HL-60 (cell line): ENCODE results near the gene PGGHG.
"Not testable (repeated sequence)": the region's sequence is repeated elsewhere in the genome, so short reads cannot be mapped to it uniquely, and the experiment has no call there.

Experiments
- CTCF ChIP-seq: IDR thresholded peaks from one replicate; pipeline ENCODE4 v1.5.1; 2011; ENCODE audit warnings: low read length, control low read depth, inconsistent platforms; ENCODE audit not compliant: insufficient read depth
- POLR2AphosphoS5 ChIP-seq: IDR thresholded peaks from 2 replicates; pipeline ENCODE4 v1.6.1; 2012; ENCODE audit warnings: low read depth

GRCh38 chr11:311013-311748, 22.3 kb downstream of the PGGHG start:
- not testable (repeated sequence) for TF ChIP-seq CTCF, POLR2AphosphoS5
